AG09319 (cell line): ENCODE measurements around the gene SDHC.
"Not testable (repeated sequence)": the region's sequence is repeated elsewhere in the genome, so short reads cannot be mapped to it uniquely, and the experiment has no call there.

Source experiments
- DNase-seq: peaks from one replicate; pipeline ENCODE4 v3.0.0-alpha.2; 2010; ENCODE audit warnings: low read depth; ENCODE audit errors: extremely low read depth
- TF ChIP-seq, protein P1 (sequence below): IDR thresholded peaks from 2 replicates; pipeline ENCODE4 v1.5.1; 2011; ENCODE audit warnings: low read depth, mild to moderate bottlenecking, inconsistent platforms, low read length, moderate library complexity

SDHC gene

GRCh38 chr1:161381707-161382106 is 67.5 kb downstream of the SDHC start:
- no peak for DNase-seq
- TF ChIP-seq, protein P1, sequence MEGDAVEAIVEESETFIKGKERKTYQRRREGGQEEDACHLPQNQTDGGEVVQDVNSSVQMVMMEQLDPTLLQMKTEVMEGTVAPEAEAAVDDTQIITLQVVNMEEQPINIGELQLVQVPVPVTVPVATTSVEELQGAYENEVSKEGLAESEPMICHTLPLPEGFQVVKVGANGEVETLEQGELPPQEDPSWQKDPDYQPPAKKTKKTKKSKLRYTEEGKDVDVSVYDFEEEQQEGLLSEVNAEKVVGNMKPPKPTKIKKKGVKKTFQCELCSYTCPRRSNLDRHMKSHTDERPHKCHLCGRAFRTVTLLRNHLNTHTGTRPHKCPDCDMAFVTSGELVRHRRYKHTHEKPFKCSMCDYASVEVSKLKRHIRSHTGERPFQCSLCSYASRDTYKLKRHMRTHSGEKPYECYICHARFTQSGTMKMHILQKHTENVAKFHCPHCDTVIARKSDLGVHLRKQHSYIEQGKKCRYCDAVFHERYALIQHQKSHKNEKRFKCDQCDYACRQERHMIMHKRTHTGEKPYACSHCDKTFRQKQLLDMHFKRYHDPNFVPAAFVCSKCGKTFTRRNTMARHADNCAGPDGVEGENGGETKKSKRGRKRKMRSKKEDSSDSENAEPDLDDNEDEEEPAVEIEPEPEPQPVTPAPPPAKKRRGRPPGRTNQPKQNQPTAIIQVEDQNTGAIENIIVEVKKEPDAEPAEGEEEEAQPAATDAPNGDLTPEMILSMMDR = no peak

- TF ChIP-seq, protein P1 = peak; percentile 59
- peak; percentile 27 for DNase-seq
Measured at GRCh38 chr1:161382214-161383019, 68.2 kb downstream of the SDHC start.

DNA sequence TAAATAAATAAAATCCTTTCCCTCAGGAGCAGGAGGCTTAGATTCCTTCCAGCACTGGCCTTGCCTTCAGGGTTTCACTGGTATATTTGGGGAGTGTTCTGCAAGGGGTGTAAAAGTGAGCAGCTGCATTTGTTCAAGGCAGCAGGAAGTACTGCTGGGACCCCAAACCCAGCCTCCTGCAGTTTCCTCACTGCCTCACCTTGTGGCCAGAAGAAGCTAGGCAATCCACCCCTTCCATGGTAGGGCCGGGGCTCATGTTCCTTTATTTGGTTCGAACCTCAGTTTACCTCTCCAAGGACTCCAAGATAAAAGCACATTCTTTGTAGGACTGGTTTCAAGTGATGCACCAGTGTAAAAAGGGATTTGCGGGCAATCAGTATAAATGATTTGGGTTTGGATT is 74.5 kb downstream of the SDHC start:
- DNase-seq = no peak
- TF ChIP-seq, protein P1 = no peak

DNA sequence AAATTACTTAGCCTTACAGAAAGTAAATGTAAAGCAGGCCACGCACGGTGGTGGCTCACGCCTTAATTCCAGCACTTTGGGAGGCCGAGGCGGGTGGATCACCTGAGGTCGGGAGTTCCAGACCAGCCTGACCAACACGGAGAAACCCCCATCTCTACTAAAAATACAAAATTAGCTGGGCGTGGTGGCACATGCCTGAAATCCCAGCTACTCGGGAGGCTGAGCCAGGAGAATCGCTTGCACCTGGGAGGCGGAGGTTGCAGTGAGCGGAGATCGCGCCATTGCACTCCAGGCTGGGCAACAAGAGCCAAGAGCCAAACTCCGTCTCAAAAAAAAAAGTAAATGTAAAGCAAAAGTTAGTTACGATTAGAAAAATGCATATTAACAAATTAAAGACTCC is 75.0 kb downstream of the SDHC start:
- DNase-seq = not testable (repeated sequence)

GRCh38 chr1:161389691-161390558 is 75.7 kb downstream of the SDHC start:
- peak; percentile 96 for DNase-seq
- TF ChIP-seq, protein P1 = no peak

DNA sequence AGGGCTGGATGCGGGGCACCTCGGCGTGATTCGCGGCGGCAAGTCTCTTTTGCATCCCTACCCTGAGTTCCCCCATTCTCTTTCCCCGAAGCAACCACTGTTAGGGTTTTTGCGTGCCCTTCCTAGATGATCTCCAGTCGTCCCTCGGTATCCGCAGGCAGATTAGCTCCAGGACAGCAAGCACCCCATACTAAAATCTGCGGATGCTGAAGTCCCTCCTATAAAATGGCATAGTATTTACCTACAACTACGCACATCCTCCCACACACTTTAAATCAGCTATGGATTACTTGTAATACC is 76.3 kb downstream of the SDHC start:
- no peak for DNase-seq
- TF ChIP-seq, protein P1 = no peak

DNA sequence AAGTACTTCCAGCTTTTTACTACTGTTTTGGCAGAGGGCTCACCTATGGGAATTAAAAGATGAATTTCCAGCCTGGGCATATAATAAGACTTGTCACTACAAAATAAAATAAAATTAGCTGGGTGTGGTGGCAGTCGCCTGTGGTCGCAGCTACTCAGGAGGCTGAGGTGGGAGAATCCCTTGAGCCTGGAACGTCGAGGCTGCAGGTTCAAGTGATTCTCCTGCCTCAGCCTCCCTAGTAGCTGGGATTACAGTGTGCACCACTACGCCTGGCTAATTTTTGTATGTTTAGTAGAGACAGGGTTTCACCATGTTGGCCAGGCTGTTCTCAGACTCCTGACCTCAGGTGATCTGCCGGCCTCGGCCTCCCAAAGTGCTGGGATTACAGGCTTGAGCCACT is 77.0 kb downstream of the SDHC start:
- not testable (repeated sequence) for DNase-seq

DNA sequence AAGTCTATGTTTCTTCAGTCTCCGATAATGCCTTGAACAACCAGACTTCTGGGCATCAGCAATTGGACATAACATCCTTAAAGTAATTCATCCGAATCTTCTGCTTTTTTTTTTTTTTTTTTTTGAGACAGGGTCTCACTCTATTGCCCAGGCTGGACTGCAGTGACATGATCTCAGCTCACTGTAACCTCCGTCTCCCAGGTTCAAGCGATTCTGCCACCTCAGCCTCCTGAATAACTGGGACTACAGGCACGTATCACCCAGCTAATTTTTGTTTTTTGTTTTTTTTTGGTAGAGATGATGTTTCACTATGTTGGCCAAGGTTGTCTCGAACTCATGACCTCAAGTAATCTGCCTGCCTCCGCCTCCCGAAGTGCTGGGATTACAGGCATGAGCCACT is 77.4 kb downstream of the SDHC start:
- DNase-seq = no peak
- TF ChIP-seq, protein P1 = no peak
